Camera-type eye (tissue), 1 donor: ENCODE measurements around the gene CABP7. TPM values are rescaled to one million over a fixed set of nuclear protein-coding genes. Genes with fewer than 3 reads are reported as not detected.

Experiments
- total RNA-seq: library from RNA; depleted of rRNA; stranded (reverse); fragments of >200 nt; gene quantifications from one replicate; pipeline ENCODE4 v1.2.3, GENCODE V29; 2014

CABP7 gene
- total RNA-seq = 2.3 TPM

DNA sequence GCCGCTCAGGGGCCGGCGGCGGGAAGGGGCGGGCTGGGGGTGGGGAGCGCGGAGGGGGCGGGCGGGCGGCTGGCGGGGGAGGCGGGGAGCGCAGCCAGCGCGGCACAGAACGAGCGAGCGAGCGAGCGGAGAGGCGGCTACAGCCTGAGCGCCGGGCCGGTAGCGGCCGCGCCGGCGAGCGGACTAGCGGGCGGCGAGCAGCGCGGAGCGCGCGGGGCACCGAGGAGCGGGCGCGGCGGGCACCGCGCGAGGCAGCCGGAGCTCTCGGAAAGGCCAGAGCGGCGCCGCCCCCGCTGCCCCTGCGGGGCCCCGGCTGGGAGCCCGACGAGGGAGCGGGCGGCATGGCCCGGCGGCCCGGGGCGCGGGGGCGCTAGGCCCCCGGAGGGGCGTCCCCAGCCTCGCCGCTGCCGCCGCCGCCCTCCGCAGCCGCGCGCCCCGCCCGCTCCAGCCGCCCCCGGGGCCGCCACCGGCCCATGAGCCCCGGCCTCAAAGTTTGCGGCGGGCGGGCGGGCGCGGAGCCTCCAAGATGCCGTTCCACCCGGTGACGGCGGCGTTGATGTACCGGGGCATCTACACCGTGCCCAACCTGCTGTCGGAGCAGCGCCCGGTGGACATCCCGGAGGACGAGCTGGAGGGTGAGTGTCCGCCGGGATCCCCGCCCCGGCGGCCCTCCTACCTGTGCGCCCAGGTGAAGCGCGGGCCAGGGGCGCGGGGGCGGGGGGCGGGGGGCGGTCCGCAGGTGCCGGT lies at the start of gene CABP7:
Gene CABP7 (plus strand): TSS at position 105 of the 747 bp plus-strand sequence. CDS start 422 bp downstream, at position 527.

GRCh38 chr22:29766632-29767170 lies 46.9 kb downstream of the CABP7 start, which contains the start of gene ZMAT5:
Gene ZMAT5, minus strand, starts transcription at chr22:29767007. Its CDS starts 18,463 bp downstream, at chr22:29748544.

GRCh38 chr22:29767171-29768051 lies 47.6 kb downstream of the CABP7 start, which contains the start of gene UQCR10:
Gene UQCR10, plus strand, starts transcription at chr22:29767369. Its CDS starts 30 bp downstream, at chr22:29767399.

Other genes starting within 250 kb of the CABP7 start
- gene NEFH, start 239.8 kb upstream of the CABP7 start, total RNA-seq = 1.8 TPM
- gene THOC5, start 166.2 kb upstream of the CABP7 start, total RNA-seq = 45.9 TPM
- 56.5 TPM for gene NIPSNAP1, start 138.9 kb upstream of the CABP7 start, total RNA-seq
- gene NF2, start 116.4 kb upstream of the CABP7 start, total RNA-seq = 40.9 TPM
- 20.5 TPM for gene ZMAT5, start 47.0 kb downstream of the CABP7 start, total RNA-seq
- 36.1 TPM for gene UQCR10, start 47.4 kb downstream of the CABP7 start, total RNA-seq
- gene ASCC2, start 118.3 kb downstream of the CABP7 start, total RNA-seq = 31.0 TPM
- 106 TPM for gene MTMR3, start 163.2 kb downstream of the CABP7 start, total RNA-seq